HG02642 (cell line): ENCODE data around the gene TMEM248.
"Not testable (repeated sequence)": the region's sequence is repeated elsewhere in the genome, so short reads cannot be mapped to it uniquely, and the experiment has no call there.

Experiments used
- ATAC-seq: cut with Tn5 transposase; IDR thresholded peaks from one replicate; pipeline ENCODE4 v1.9.1; 2021; ENCODE audit warnings: mild to moderate bottlenecking; ENCODE audit not compliant: unreplicated experiment, poor library complexity

Gene TMEM248

GRCh38 chr7:66907731-66908130 is 13.3 kb upstream of the TMEM248 start:
- no peak for ATAC-seq

- not testable (repeated sequence) for ATAC-seq
Observed at GRCh38 chr7:66908598-66908997, 12.4 kb upstream of the TMEM248 start.

- ATAC-seq = no peak
Observed at GRCh38 chr7:66910789-66911188, 10.2 kb upstream of the TMEM248 start.

- ATAC-seq = not testable (repeated sequence)
Observed at GRCh38 chr7:66911191-66911590, 9.8 kb upstream of the TMEM248 start.

- no peak for ATAC-seq
Observed at GRCh38 chr7:66912195-66912594, 8.8 kb upstream of the TMEM248 start.

- no peak for ATAC-seq
Observed at GRCh38 chr7:66913118-66914037, 7.6 kb upstream of the TMEM248 start.

- not testable (repeated sequence) for ATAC-seq
Observed at GRCh38 chr7:66917904-66918303, 3.1 kb upstream of the TMEM248 start.

- ATAC-seq = no peak
Observed at GRCh38 chr7:66919304-66919703, 1.7 kb upstream of the TMEM248 start.

- ATAC-seq = no peak
Observed at GRCh38 chr7:66919704-66920103, 1.3 kb upstream of the TMEM248 start.

GRCh38 chr7:66920256-66920655 is 769 bp upstream of the TMEM248 start:
- no peak for ATAC-seq

- ATAC-seq = peak; percentile 18
Observed at GRCh38 chr7:66921396-66921917, 432 bp downstream of the TMEM248 start.

- peak; percentile 26 for ATAC-seq
Observed at GRCh38 chr7:66921918-66922486, 977 bp downstream of the TMEM248 start.

GRCh38 chr7:66925255-66925654 is 4.2 kb downstream of the TMEM248 start:
- ATAC-seq = no peak

GRCh38 chr7:66927348-66927948 is 6.4 kb downstream of the TMEM248 start:
- no peak for ATAC-seq

GRCh38 chr7:66928388-66928787 is 7.4 kb downstream of the TMEM248 start:
- no peak for ATAC-seq

GRCh38 chr7:66929165-66929564 is 8.1 kb downstream of the TMEM248 start:
- no peak for ATAC-seq

GRCh38 chr7:66929935-66930334 is 8.9 kb downstream of the TMEM248 start:
- no peak for ATAC-seq

GRCh38 chr7:66930341-66930740 is 9.3 kb downstream of the TMEM248 start:
- ATAC-seq = no peak

GRCh38 chr7:66933469-66933868 is 12.4 kb downstream of the TMEM248 start:
- no peak for ATAC-seq

- no peak for ATAC-seq
Observed at GRCh38 chr7:66937940-66938339, 16.9 kb downstream of the TMEM248 start.

GRCh38 chr7:66939325-66939724 is 18.3 kb downstream of the TMEM248 start:
- no peak for ATAC-seq
